ENCODE data around the gene PPIA.

The PPIA gene

GRCh38 chr7:44847509-44847919 is 51.0 kb downstream of the PPIA start:
- no peaks in the 10 kb centered on the region for H3K27me3 ChIP-seq (ENCODE audit: control insufficient read depth in 2 of 2, insufficient read depth in 2 of 2, low read length in 2 of 2)
- peak overlapping the region; percentile 85 to 96 for H3K4me3 ChIP-seq (ENCODE audit: low read length in 2 of 2)
- H3K27ac ChIP-seq (ENCODE audit: low read depth in 2 of 2, low read length in 2 of 2): peak overlapping the region; percentile 93 to 94
- H3K9me3 ChIP-seq (ENCODE audit: control insufficient read depth in 2 of 2, low read length in 2 of 2): no peaks in the 10 kb centered on the region
- H3K9ac ChIP-seq (ENCODE audit: low read depth in 1 of 2, low read length in 2 of 2): peak overlapping the region; percentile 89 to 94
- peaks cover 4 to 11% of the 10 kb centered on the region in 2 donors for H3K4me1 ChIP-seq (ENCODE audit: control insufficient read depth in 2 of 2, insufficient read depth in 2 of 2, low read length in 2 of 2)
- H3K36me3 ChIP-seq (ENCODE audit: control insufficient read depth in 2 of 2, insufficient read depth in 2 of 2, low read length in 2 of 2): peaks cover 2% of the 10 kb centered on the region in 2 donors

DNA sequence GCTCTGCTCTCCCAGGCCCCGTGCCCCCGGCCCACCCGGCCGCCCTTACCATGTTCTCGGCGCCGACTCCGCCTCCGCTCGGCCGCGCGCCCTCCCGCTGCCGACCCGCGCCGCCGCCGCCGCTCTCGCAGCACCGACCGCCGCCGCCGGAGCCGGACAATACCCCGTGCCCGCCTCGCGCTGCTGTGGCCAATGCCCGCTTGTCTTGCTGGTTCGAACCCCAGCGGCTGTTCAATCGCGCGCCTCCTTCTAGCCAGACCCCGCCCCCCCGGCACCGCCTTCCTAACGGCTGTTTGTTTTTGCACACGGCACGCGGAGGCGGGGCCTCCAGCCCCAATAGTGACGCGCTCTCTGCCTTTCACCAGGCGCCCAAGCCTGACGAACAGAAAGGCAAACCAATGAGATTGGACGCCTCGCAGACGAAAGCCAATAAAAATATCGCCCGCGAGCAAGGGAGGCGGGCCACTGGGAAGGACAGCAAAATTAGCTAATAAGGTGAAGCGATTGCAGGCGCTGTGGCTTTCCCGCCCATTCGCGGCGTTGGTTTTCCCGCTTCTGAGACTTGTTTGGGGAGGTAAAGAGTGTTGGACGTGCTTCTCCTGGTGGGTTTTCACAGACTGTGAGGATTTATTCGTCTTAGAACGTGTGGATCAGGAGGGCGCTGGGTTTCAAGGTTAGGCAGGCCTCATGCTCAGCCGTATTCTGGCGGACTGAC is 51.6 kb downstream of the PPIA start, which contains the start of gene H2AZ2:
TSS of gene H2AZ2 (minus strand) at position 168 of the 715 bp plus-strand sequence. CDS start at position 52, 116 bp downstream.
- Histone ChIP-seq H3K4me1 (ENCODE audit: control insufficient read depth in 2 of 2, insufficient read depth in 2 of 2, low read length in 2 of 2) (peaks cover 4 to 11% of the 10 kb centered on the region in 2 donors), H3K27me3 (ENCODE audit: control insufficient read depth in 2 of 2, insufficient read depth in 2 of 2, low read length in 2 of 2) (no peaks in the 10 kb centered on the region), H3K9ac (ENCODE audit: low read depth in 1 of 2, low read length in 2 of 2) (peak within 1 kb of the TSS; percentile 93 to 94), H3K9me3 (ENCODE audit: control insufficient read depth in 2 of 2, low read length in 2 of 2) (no peaks in the 10 kb centered on the region), H3K27ac (ENCODE audit: low read depth in 2 of 2, low read length in 2 of 2) (peak within 1 kb of the TSS; percentile 93 to 94), H3K4me3 (ENCODE audit: low read length in 2 of 2) (peak within 1 kb of the TSS; percentile 93 to 96), H3K36me3 (ENCODE audit: control insufficient read depth in 2 of 2, insufficient read depth in 2 of 2, low read length in 2 of 2) (no peaks in the 10 kb centered on the region)

DNA sequence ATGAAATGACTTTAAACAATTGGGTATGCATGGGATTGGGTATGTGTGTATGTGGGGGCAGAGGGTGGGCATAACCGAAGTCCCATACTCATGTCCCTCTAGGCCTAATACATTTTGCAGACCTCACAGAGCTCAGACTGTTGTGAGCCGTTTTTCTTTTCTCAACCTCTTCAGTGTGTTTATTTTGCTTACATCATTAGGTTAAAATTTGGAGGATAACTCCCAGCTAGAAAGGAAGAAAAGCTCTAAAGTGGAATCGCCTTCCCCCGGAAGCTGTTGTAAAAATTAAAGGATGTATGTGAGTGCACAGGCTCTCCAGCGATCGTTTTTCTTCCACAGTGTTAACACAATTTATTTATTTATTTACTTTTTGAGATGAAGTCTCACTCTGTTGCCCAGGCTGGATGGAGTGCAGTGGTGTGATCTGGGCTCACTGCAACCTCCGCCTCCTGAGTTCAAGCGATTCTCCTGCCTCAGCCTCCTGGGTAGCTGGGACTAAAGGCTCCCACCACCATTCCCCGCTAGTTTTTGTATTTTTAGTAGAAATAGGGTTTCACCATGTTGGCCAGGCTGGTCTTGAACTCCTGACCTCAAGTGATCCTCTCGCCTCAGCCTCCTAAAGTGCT is 52.9 kb downstream of the PPIA start:
- Histone ChIP-seq H3K4me3 (ENCODE audit: low read length in 2 of 2) (peak overlapping the region in 1 of 2 donors; percentile 95), H3K9ac (ENCODE audit: low read depth in 1 of 2, low read length in 2 of 2) (peak overlapping the region; percentile 24 to 93), H3K4me1 (ENCODE audit: control insufficient read depth in 2 of 2, insufficient read depth in 2 of 2, low read length in 2 of 2) (peaks cover 4 to 11% of the 10 kb centered on the region in 2 donors), H3K27me3 (ENCODE audit: control insufficient read depth in 2 of 2, insufficient read depth in 2 of 2, low read length in 2 of 2) (no peaks in the 10 kb centered on the region), H3K36me3 (ENCODE audit: control insufficient read depth in 2 of 2, insufficient read depth in 2 of 2, low read length in 2 of 2) (no peaks in the 10 kb centered on the region), H3K27ac (ENCODE audit: low read depth in 2 of 2, low read length in 2 of 2) (no peak overlapping the region), H3K9me3 (ENCODE audit: control insufficient read depth in 2 of 2, low read length in 2 of 2) (no peaks in the 10 kb centered on the region)

- Histone ChIP-seq H3K27ac (ENCODE audit: low read depth in 2 of 2, low read length in 2 of 2) (no peak overlapping the region), H3K4me3 (ENCODE audit: low read length in 2 of 2) (no peak overlapping the region), H3K36me3 (ENCODE audit: control insufficient read depth in 2 of 2, insufficient read depth in 2 of 2, low read length in 2 of 2) (no peaks in the 10 kb centered on the region), H3K4me1 (ENCODE audit: control insufficient read depth in 2 of 2, insufficient read depth in 2 of 2, low read length in 2 of 2) (peaks cover 4 to 11% of the 10 kb centered on the region in 2 donors), H3K27me3 (ENCODE audit: control insufficient read depth in 2 of 2, insufficient read depth in 2 of 2, low read length in 2 of 2) (no peaks in the 10 kb centered on the region), H3K9me3 (ENCODE audit: control insufficient read depth in 2 of 2, low read length in 2 of 2) (no peaks in the 10 kb centered on the region), H3K9ac (ENCODE audit: low read depth in 1 of 2, low read length in 2 of 2) (no peak overlapping the region)
Observed at GRCh38 chr7:44849885-44850544, 53.5 kb downstream of the PPIA start.

GRCh38 chr7:44852590-44852989 is 56.1 kb downstream of the PPIA start:
- H3K27me3 ChIP-seq (ENCODE audit: control insufficient read depth in 2 of 2, insufficient read depth in 2 of 2, low read length in 2 of 2): no peaks in the 10 kb centered on the region
- H3K27ac ChIP-seq (ENCODE audit: low read depth in 2 of 2, low read length in 2 of 2): no peak overlapping the region
- H3K4me1 ChIP-seq (ENCODE audit: control insufficient read depth in 2 of 2, insufficient read depth in 2 of 2, low read length in 2 of 2): no peaks in the 10 kb centered on the region
- no peaks in the 10 kb centered on the region for H3K9me3 ChIP-seq (ENCODE audit: control insufficient read depth in 2 of 2, low read length in 2 of 2)
- no peak overlapping the region for H3K4me3 ChIP-seq (ENCODE audit: low read length in 2 of 2)
- H3K36me3 ChIP-seq (ENCODE audit: control insufficient read depth in 2 of 2, insufficient read depth in 2 of 2, low read length in 2 of 2): no peaks in the 10 kb centered on the region
- no peak overlapping the region for H3K9ac ChIP-seq (ENCODE audit: low read depth in 1 of 2, low read length in 2 of 2)

All from mucosa of rectum (tissue), 2 donors.